Hematopoietic multipotent progenitor cell treated with erythropoietin and hydrocortisone succinate and interleukin-3 and kit ligand, for 6 days (in vitro differentiated cells): Measurements from ENCODE around the gene PLPPR1.

ENCODE experiments used
- DNase-seq: peaks from one replicate; pipeline ENCODE4 v3.0.0-alpha.2; 2015

The PLPPR1 gene

GRCh38 chr9:101128623-101129022, 100.1 kb downstream of the PLPPR1 start:
- no peak for DNase-seq

- DNase-seq: no peak
Observed at GRCh38 chr9:101130054-101130453, 101.5 kb downstream of the PLPPR1 start.

GRCh38 chr9:101131326-101131725, 102.8 kb downstream of the PLPPR1 start:
- DNase-seq: no peak

DNA sequence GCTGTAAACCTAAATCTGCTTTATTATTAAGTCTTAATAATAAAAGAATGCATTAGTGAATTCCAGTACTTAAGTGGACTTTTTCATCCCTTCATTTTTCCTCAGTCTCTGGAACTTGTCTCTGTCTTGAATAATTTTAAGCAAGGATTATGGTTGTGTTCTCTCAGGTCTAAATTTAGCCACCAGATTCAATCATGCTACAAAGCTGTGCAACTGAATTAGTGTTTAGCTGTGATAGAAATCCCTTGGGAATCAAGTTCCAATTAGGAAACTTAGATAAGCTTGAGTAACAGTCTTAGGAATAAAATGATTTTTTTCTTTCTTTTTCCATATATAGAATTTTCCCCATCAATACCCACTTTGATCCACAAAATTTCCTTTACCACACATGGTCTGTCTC, 104.3 kb downstream of the PLPPR1 start:
- DNase-seq: no peak

GRCh38 chr9:101138509-101138908, 110.0 kb downstream of the PLPPR1 start:
- no peak for DNase-seq

GRCh38 chr9:101139082-101139481, 110.6 kb downstream of the PLPPR1 start:
- no peak for DNase-seq

DNA sequence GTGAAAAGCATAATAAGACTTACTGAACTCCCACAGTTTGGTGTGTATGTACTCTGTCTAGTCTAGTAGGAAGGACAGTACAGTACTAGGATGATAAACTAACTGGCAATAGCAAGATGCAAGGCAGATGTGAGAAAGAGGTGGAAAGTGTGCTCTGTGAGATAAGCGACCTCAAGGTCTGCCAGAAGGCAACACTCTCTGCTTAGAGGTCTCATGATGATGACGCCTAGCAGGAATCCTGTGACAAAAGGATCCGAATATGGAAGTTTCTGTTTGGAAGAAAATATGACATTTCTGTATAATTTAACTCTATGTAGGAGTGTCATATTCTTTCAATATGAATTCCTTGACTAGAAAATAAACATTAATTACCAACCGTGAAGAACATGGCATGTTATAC, 112.2 kb downstream of the PLPPR1 start:
- no peak for DNase-seq

GRCh38 chr9:101146508-101146907, 118.0 kb downstream of the PLPPR1 start:
- DNase-seq: no peak

- no peak for DNase-seq
Observed at GRCh38 chr9:101148344-101148743, 119.8 kb downstream of the PLPPR1 start.

DNA sequence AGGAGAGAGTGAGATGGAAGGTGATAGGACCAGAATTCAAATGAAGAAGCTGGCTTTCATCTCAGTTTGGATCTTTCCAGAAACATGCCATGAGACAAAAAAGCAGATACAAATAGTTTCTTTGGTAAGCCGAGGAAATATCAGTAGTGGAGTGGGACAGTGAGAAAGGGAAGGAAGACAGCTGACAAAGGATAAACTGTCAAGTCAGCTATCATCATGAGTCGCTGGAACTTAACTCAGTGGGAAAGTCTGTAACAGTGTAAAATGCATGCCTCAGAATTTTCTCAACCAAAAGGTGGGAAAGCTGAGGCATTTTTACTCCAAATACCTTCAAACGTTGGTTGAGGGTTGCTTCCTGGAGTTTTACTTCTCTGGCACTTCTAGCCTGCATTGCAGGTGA, 129.8 kb downstream of the PLPPR1 start:
- DNase-seq: no peak

GRCh38 chr9:101162231-101162630, 133.7 kb downstream of the PLPPR1 start:
- DNase-seq: no peak

DNA sequence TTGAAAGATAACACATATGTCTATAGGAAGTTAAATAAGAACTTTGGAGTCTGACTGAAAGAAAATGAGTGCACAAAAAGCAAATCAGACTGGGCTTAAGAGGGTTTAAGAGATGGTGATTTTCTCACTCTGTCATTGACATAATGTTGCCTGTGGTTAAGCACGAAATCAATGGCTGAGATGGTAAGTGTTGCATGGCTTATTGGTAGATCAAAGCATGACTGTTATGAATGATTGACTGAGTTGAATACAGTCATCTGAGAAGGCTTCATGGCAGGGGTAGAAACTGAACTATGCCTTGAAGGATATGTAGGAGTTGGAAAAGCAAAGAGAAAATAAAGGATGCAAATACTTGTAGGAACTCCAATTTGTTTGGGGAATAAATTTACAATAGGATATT, 136.6 kb downstream of the PLPPR1 start:
- DNase-seq: no peak

GRCh38 chr9:101167490-101168134, 139.1 kb downstream of the PLPPR1 start:
- DNase-seq: no peak

GRCh38 chr9:101172616-101173015, 144.1 kb downstream of the PLPPR1 start:
- DNase-seq: no peak

GRCh38 chr9:101173907-101174306, 145.4 kb downstream of the PLPPR1 start:
- DNase-seq: no peak

GRCh38 chr9:101176384-101176783, 147.9 kb downstream of the PLPPR1 start:
- peak; percentile 16 for DNase-seq

DNA sequence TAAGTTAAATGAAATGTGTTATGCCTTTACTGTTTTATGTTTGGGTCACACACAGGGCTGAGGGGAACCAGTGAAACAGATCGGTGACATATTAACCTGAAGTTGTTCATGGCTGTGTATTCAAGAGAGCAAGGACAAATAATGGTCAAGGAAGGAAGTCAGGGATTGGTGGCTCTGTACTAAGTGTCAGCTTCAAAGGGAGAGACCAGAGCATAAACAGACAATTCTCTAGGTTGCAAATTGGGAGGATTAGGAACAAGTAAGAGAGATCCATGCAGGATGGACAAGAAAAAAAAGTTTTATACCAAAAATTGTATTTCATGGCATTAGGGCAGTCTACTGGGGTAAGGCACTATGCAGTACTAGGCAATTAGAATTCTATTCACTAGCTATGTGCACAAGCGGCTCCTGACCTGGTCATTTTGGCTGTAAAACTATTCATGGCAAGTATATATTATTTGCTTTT, 156.3 kb downstream of the PLPPR1 start:
- DNase-seq: no peak

DNA sequence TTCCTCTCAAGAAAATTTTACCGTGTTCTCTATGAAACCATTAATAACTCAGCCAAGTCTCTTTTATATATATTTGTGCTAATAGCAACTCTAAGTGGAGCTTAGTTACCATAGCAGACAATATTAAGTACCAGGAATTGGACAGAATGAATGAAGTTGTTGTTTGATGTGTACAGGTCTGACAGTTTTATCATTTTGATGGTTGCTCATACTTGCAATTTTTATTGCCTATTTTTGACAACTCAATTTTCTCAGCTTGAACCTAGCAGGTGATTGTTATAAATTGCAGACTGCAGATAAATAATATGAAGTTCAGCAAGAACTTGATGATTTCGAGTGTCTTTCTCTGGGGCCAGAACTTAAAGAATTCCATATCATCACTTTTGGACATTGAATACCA, 163.2 kb downstream of the PLPPR1 start:
- DNase-seq: no peak

DNA sequence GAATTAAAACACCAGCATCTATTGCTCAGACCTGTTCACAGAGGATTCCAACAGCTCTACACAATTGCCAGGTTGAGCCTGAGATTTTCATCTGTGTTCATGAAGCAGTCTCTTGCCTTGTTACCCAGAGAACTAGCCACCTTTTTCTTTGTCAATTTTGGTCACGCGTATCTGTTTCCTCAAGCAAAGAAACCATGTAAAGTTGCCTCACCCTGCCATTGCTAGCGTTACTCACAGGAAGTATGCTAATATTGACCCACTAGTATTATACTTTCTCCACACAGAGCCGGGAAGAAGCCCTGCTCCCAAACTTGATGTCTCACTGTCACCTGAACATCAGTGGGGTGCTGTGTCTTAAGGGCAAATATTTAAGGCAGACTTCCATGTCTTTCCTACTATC, 168.5 kb downstream of the PLPPR1 start:
- no peak for DNase-seq

DNA sequence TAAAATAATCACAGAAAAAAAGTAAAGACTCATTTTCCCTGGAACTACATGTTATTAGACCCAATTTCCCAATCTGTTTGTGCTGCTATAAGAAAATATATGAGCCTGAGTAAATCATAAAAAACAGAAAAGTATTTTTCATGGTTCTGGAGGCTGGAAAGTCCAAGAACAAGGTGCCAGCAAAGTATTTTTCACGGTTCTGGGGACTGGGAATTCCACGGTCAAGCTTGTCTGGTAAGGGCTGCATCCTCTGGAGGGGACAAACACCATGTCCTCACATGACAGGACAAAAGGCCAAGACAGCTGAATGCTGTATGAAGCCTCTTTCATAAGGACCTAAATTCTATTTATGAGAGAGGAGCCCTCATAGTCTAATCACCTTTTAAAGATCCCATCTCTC, 172.3 kb downstream of the PLPPR1 start:
- no peak for DNase-seq

- no peak for DNase-seq
Observed at GRCh38 chr9:101201630-101202029, 173.1 kb downstream of the PLPPR1 start.

- no peak for DNase-seq
Observed at GRCh38 chr9:101209670-101210069, 181.1 kb downstream of the PLPPR1 start.

GRCh38 chr9:101212661-101213060, 184.1 kb downstream of the PLPPR1 start:
- DNase-seq: no peak

DNA sequence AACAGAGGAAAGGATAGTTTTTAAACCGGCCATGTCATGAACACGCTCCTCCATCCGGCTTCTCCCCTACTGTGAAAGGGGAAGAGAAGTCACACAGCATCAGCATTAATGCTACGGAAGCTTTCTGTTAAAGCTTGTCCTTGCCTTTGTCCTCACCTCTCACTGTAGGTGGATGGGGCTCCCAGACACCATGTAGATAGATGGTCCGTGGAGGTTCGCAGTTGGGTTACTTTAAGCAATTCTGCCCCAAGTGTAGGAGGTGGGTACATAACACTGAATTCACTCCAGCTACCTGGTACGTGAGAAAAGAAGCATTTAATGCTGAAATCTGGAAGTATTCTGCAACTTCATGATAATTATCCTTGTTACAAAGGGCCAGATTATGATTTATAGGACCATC, 190.5 kb downstream of the PLPPR1 start:
- no peak for DNase-seq

DNA sequence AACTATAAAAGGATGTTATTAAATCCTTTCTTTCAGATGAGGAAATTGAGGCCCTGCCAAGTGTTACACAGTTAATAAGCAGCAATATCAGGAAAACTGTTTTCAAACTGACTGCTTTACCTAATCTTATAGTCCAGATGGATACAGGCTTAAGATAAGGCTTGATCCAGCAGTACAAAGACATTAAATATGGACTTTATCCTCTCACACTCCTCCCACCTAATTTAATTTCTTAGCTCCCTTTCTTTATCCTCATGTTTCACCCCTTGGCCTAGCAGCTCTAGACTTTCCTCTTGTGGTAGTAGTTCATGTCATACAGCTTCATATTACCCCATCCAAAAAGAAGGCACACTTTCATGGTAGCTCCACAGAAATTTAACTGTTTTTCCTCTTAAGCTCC, 191.8 kb downstream of the PLPPR1 start:
- DNase-seq: no peak

DNA sequence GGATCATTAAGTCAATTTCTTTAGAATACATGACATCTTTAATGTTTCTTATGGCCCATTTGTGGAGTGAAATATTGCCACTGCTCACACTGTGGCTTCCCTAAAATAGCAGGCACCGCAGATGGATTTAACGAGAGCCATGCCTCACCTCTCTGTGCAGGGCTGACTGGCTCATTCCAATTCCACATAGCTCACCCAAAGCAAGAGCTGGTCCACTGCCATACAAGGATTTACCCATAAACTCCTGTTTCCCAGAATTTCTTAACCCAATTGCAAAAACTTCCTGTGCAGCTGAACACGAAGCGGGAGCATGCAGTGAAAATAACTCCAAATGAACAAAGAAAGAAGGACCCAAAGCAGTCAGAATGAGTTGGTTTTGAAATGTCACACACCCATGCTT, 196.7 kb downstream of the PLPPR1 start:
- DNase-seq: no peak
